GM21381 (cell line): ENCODE measurements around the gene DPPA3.
"Not testable (repeated sequence)": the region's sequence is repeated elsewhere in the genome, so short reads cannot be mapped to it uniquely, and the experiment has no call there.

Experiments used
- ATAC-seq: cut with Tn5 transposase; IDR thresholded peaks from one replicate; pipeline ENCODE4 v1.9.1; 2021; ENCODE audit warnings: mild to moderate bottlenecking, moderate library complexity; ENCODE audit not compliant: unreplicated experiment

The DPPA3 gene

GRCh38 chr12:7729746-7730145, 18.5 kb downstream of the DPPA3 start:
- ATAC-seq, result no peak

GRCh38 chr12:7730984-7731383, 19.8 kb downstream of the DPPA3 start:
- ATAC-seq, result not testable (repeated sequence)

DNA sequence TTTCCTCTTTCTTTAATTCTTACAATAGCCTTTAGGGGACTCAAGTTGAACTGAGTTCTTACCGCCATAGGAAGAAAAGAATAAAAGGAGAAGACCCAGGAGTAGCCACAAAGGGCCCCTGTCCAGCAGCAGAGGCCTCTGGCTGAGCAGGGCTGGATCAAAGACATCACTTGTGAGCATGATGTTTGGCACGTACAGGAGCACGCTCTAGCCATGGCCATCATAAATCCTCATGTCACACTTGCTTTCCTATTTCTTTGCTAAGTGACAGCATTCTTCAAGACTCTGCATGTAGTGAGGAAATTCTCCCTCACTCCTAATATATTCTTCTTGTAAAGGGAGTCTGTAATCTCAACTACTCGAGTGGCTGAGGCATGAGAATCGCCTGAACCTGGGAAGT, 20.3 kb downstream of the DPPA3 start:
- no peak for ATAC-seq

DNA sequence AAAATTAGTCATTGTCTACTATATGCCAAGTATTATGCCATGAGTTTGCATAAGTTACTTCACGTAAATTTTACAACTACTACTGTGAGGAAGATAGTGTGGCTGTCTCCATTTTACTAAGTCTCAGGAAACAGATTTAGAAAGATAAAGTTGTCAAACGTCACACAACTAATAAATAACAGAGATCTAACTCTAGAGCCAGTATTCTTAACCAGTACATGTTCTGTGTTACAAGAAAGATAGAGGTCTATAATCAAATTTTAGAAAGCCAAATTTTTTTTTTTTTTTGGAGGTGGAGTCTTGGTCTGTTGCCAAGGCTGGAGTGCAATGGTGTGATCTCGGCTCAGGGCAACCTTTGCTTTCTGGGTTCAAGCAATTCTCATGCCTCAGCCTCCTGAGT, 21.8 kb downstream of the DPPA3 start:
- ATAC-seq, result no peak

GRCh38 chr12:7747246-7747645, 36.0 kb downstream of the DPPA3 start, which contains the start of gene CLEC4C:
TSS of gene CLEC4C (minus strand) at chr12:7747375. CDS start at chr12:7747348, 27 bp downstream.
- ATAC-seq, result no peak

DNA sequence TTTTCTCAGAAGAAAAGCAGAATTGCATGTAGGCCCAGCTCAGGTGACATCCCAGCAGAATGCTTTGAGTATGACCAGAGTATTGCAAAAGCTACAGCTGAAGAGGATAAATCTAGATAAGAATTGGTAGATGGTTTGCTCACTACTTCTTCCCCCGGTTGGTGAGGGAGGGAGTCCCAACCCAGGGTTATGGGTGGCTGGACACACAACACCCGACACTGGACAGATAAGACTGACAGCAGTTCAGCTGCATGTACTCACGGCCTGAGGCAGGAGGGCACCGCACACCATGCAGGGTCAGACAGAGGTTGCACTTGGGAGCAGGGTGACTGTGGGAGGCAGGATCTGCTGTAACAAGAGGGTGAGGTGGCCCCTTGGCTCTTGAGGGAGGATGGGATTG, 37.6 kb downstream of the DPPA3 start:
- ATAC-seq, result no peak

GRCh38 chr12:7749442-7749841, 38.2 kb downstream of the DPPA3 start:
- ATAC-seq, result no peak

GRCh38 chr12:7750350-7750749, 39.1 kb downstream of the DPPA3 start:
- no peak for ATAC-seq

- no peak for ATAC-seq
Observed at GRCh38 chr12:7751394-7751793, 40.2 kb downstream of the DPPA3 start.

- not testable (repeated sequence) for ATAC-seq
Observed at GRCh38 chr12:7751941-7752922, 41.0 kb downstream of the DPPA3 start.

- ATAC-seq, result not testable (repeated sequence)
Observed at GRCh38 chr12:7755668-7756067, 44.4 kb downstream of the DPPA3 start.

GRCh38 chr12:7756993-7757392, 45.8 kb downstream of the DPPA3 start:
- ATAC-seq, result no peak

DNA sequence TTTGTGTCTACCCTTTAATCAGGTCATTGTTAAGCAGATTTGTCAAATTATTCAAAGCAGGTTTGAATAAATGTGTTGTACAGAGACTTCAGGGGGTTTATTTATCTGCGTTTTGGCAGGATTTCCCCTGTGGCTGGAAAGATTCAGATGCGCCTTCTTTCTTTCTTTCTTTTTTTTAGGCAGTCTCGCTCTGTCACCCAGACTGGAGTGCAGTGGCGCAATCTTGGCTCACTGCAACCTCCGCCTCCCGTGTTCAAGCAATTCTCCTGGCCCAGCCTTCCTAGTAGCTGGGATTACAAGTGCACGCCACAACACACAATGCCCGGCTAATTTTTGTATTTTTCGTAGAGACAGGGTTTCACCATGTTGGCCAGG, 47.5 kb downstream of the DPPA3 start:
- no peak for ATAC-seq
